ENCODE results near the gene PGLYRP3. TPM values are rescaled to one million over a fixed set of nuclear protein-coding genes. Genes with fewer than 3 reads are reported as not detected.

The PGLYRP3 gene
- polyA plus RNA-seq, 3 donors: not detected

GRCh38 chr1:153353226-153353947 is 40.6 kb upstream of the PGLYRP3 start:
- TF ChIP-seq CTCF (IDR thresholded peaks at IDR 0.05): no peak
- WGBS (ENCODE audit: insufficient coverage): 77% methylated on average over 5 of the region's 7 CpGs
- intact Hi-C loops (cut with micrococcal nuclease): loop anchor here in 1 of 2 donors (2.0 kb wide), 2 partner anchors 51 to 141 kb away; no protein-coding TSS in a partner anchor
- Mint-ChIP-seq H3K36me3 (peaks cover 3 to 7% of the 10 kb centered on the region in 2 donors), H3K27ac (peak overlapping the region in 3 of 7 donors; percentile 7 to 66 (median 20)), H3K4me3 (no peak overlapping the region), H3K4me1 (peaks cover 50% of the 10 kb centered on the region), H3K27me3 (ENCODE audit: low read depth in 3 of 3) (peaks cover 3 to 9% (median 5%) of the 10 kb centered on the region in 3 donors), H3K9me3 (peaks cover 0 to 3% (median 1%) of the 10 kb centered on the region in 7 donors)
- DNase-seq: no peak
- no peaks in the 10 kb centered on the region for H3K9me3 ChIP-seq (replicated peaks in 1 of 2; ENCODE audit: control insufficient read depth in 1 of 2, insufficient read depth in 1 of 2, low read length in 2 of 2)
- no peaks in the 10 kb centered on the region for H3K27me3 ChIP-seq (ENCODE audit: control insufficient read depth in 2 of 2, insufficient read depth in 2 of 2, low read length in 2 of 2)
- no peak overlapping the region for H3K9ac ChIP-seq (ENCODE audit: insufficient read depth, low read length, poor library complexity, severe bottlenecking)
- H3K36me3 ChIP-seq (replicated peaks in 1 of 2; ENCODE audit: control insufficient read depth in 1 of 2, insufficient read depth in 2 of 2, low read length in 2 of 2): peaks cover 0 to 4% of the 10 kb centered on the region in 2 donors
- H3K4me2 ChIP-seq (replicated peaks; ENCODE audit: extremely low read depth, low read length, poor library complexity, severe bottlenecking): no peak overlapping the region
- H3K4me3 ChIP-seq (replicated peaks in 1 of 3; ENCODE audit: low read depth in 2 of 3, low read length in 3 of 3): no peak overlapping the region
- peaks cover 10% of the 10 kb centered on the region for H4K20me1 ChIP-seq (ENCODE audit: insufficient read depth, low read length)
- H3K27ac ChIP-seq (ENCODE audit: low read depth in 1 of 2, low read length in 2 of 2): no peak overlapping the region
- peaks cover 37 to 52% of the 10 kb centered on the region in 2 donors for H3K4me1 ChIP-seq (ENCODE audit: control insufficient read depth in 1 of 2, insufficient read depth in 2 of 2, low read length in 2 of 2)
- peaks cover 31% of the 10 kb centered on the region for H3K79me2 ChIP-seq (ENCODE audit: insufficient read depth, low read length)
- no peak overlapping the region for H2AFZ ChIP-seq (ENCODE audit: insufficient read depth, low read depth, low read length, poor library complexity, severe bottlenecking)

- DNase-seq: peak; percentile 64 to 81 (median 73)
- Histone ChIP-seq H2AFZ (ENCODE audit: insufficient read depth, low read depth, low read length, poor library complexity, severe bottlenecking) (no peak overlapping the region), H3K79me2 (ENCODE audit: insufficient read depth, low read length) (peaks cover 23% of the 10 kb centered on the region), H3K36me3 (replicated peaks in 1 of 2; ENCODE audit: control insufficient read depth in 1 of 2, insufficient read depth in 2 of 2, low read length in 2 of 2) (no peaks in the 10 kb centered on the region), H3K9ac (ENCODE audit: insufficient read depth, low read length, poor library complexity, severe bottlenecking) (no peak overlapping the region), H3K9me3 (replicated peaks in 1 of 2; ENCODE audit: control insufficient read depth in 1 of 2, insufficient read depth in 1 of 2, low read length in 2 of 2) (no peaks in the 10 kb centered on the region), H3K4me3 (replicated peaks in 1 of 3; ENCODE audit: low read depth in 2 of 3, low read length in 3 of 3) (no peak overlapping the region), H4K20me1 (ENCODE audit: insufficient read depth, low read length) (peaks cover 1% of the 10 kb centered on the region), H3K27ac (ENCODE audit: low read depth in 1 of 2, low read length in 2 of 2) (no peak overlapping the region), H3K4me1 (ENCODE audit: control insufficient read depth in 1 of 2, insufficient read depth in 2 of 2, low read length in 2 of 2) (peaks cover 37 to 45% of the 10 kb centered on the region in 2 donors), H3K4me2 (replicated peaks; ENCODE audit: extremely low read depth, low read length, poor library complexity, severe bottlenecking) (no peak overlapping the region), H3K27me3 (ENCODE audit: control insufficient read depth in 2 of 2, insufficient read depth in 2 of 2, low read length in 2 of 2) (no peaks in the 10 kb centered on the region)
- WGBS (ENCODE audit: insufficient coverage): 0% methylated on average over 4 of the region's 4 CpGs
- intact Hi-C loops (cut with micrococcal nuclease): loop anchor here (1.0 to 2.0 kb wide), 3 partner anchors 52 to 143 kb away; no protein-coding TSS in a partner anchor
- H3K4me1 Mint-ChIP-seq: peaks cover 41% of the 10 kb centered on the region
- no peak overlapping the region for H3K27ac Mint-ChIP-seq
- peaks cover 6 to 9% (median 8%) of the 10 kb centered on the region in 3 donors for H3K27me3 Mint-ChIP-seq (ENCODE audit: low read depth in 3 of 3)
- no peaks in the 10 kb centered on the region for H3K36me3 Mint-ChIP-seq
- H3K4me3 Mint-ChIP-seq: no peak overlapping the region
- peaks cover 0 to 3% (median 0%) of the 10 kb centered on the region in 7 donors for H3K9me3 Mint-ChIP-seq
- peak; percentile 97 for TF ChIP-seq CTCF (IDR thresholded peaks at IDR 0.05)
Measured at GRCh38 chr1:153352523-153352922, 39.8 kb upstream of the PGLYRP3 start.

All from CD14-positive monocyte (primary cell).